ENCODE results near the gene FAM180A.

DNA sequence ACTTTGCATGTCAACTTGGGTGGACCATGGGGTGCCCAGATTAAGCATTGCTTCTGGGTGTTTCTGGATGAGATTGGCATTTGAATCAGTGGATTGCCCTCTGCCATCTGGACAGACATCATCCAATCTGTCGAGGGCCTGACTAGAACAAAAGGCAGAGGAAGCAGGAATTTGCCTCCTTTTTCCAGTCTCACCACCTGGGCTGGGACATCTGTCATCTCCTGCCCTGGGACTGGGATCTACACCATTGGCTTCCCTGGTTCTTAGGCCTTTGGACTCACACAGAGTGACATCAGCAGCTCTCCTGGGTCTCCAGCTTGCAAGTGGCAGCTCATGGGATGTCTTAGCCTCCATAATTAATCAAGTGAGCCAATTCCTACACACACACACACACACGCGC is 30.9 kb downstream of the FAM180A start:
- TF ChIP-seq POLR2A (IDR thresholded peaks at IDR 0.05; ENCODE audit: control extremely low read depth in 1 of 2, low read depth in 2 of 2, low read length in 2 of 2), result no peak
- no peak for TF ChIP-seq SP1 (IDR thresholded peaks at IDR 0.05; ENCODE audit: low read depth, low read length)
- TF ChIP-seq, protein P1, sequence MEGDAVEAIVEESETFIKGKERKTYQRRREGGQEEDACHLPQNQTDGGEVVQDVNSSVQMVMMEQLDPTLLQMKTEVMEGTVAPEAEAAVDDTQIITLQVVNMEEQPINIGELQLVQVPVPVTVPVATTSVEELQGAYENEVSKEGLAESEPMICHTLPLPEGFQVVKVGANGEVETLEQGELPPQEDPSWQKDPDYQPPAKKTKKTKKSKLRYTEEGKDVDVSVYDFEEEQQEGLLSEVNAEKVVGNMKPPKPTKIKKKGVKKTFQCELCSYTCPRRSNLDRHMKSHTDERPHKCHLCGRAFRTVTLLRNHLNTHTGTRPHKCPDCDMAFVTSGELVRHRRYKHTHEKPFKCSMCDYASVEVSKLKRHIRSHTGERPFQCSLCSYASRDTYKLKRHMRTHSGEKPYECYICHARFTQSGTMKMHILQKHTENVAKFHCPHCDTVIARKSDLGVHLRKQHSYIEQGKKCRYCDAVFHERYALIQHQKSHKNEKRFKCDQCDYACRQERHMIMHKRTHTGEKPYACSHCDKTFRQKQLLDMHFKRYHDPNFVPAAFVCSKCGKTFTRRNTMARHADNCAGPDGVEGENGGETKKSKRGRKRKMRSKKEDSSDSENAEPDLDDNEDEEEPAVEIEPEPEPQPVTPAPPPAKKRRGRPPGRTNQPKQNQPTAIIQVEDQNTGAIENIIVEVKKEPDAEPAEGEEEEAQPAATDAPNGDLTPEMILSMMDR (IDR thresholded peaks at IDR 0.05; ENCODE audit: control extremely low read depth in 1 of 3, insufficient read depth in 1 of 3, low read depth in 1 of 3, low read length in 3 of 3), result no peak
- no peak for TF ChIP-seq CREB1 (IDR thresholded peaks at IDR 0.05)
- no peak for TF ChIP-seq SIRT6 (IDR thresholded peaks at IDR 0.05; ENCODE audit: low read length)
- no peak for TF ChIP-seq TAF7 (optimal IDR thresholded peaks at IDR 0.05; ENCODE audit: borderline replicate concordance, low read depth, low read length)
- TF ChIP-seq SP2 (IDR thresholded peaks at IDR 0.05; ENCODE audit: low read length), result no peak
- TF ChIP-seq RXRA (IDR thresholded peaks at IDR 0.05; ENCODE audit: insufficient read depth, low read depth, low read length), result no peak
- no peak for TF ChIP-seq POLR2AphosphoS5 (IDR thresholded peaks at IDR 0.05; ENCODE audit: low read depth, low read length)
- no peak for TF ChIP-seq MAFK (IDR thresholded peaks at IDR 0.05; ENCODE audit: low read depth, low read length)
